ENCODE results near the gene CHRDL2.

DNA sequence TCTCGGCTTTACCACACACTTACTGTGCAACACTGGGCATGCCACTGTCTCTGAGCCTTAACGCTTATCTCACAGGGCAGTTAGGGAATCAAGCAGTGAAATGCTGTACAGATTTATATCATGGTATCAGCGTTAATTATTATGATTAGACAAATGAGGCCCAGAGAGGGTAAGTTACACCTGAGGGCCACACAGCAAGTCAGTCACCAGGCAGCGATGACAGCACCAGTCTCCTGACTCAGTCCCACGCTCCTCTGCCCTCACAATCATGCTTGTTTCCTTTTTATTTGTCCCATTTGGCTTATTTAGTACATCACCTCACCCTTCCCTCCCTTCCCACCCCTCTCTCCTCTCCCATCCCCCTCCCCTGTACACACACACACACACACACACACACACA is 12.2 kb downstream of the CHRDL2 start:
- TF ChIP-seq, protein P1, sequence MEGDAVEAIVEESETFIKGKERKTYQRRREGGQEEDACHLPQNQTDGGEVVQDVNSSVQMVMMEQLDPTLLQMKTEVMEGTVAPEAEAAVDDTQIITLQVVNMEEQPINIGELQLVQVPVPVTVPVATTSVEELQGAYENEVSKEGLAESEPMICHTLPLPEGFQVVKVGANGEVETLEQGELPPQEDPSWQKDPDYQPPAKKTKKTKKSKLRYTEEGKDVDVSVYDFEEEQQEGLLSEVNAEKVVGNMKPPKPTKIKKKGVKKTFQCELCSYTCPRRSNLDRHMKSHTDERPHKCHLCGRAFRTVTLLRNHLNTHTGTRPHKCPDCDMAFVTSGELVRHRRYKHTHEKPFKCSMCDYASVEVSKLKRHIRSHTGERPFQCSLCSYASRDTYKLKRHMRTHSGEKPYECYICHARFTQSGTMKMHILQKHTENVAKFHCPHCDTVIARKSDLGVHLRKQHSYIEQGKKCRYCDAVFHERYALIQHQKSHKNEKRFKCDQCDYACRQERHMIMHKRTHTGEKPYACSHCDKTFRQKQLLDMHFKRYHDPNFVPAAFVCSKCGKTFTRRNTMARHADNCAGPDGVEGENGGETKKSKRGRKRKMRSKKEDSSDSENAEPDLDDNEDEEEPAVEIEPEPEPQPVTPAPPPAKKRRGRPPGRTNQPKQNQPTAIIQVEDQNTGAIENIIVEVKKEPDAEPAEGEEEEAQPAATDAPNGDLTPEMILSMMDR (conservative IDR thresholded peaks at IDR 0.05; ENCODE audit: low read length) = no peak
- no peak for TF ChIP-seq EZH2phosphoT487 (IDR thresholded peaks at IDR 0.05; ENCODE audit: borderline replicate concordance)
